ENCODE measurements around the gene C12orf43.

Gene C12orf43

GRCh38 chr12:120972870-120973543 is 43.3 kb downstream of the C12orf43 start:
- no peak for DNase-seq

DNA sequence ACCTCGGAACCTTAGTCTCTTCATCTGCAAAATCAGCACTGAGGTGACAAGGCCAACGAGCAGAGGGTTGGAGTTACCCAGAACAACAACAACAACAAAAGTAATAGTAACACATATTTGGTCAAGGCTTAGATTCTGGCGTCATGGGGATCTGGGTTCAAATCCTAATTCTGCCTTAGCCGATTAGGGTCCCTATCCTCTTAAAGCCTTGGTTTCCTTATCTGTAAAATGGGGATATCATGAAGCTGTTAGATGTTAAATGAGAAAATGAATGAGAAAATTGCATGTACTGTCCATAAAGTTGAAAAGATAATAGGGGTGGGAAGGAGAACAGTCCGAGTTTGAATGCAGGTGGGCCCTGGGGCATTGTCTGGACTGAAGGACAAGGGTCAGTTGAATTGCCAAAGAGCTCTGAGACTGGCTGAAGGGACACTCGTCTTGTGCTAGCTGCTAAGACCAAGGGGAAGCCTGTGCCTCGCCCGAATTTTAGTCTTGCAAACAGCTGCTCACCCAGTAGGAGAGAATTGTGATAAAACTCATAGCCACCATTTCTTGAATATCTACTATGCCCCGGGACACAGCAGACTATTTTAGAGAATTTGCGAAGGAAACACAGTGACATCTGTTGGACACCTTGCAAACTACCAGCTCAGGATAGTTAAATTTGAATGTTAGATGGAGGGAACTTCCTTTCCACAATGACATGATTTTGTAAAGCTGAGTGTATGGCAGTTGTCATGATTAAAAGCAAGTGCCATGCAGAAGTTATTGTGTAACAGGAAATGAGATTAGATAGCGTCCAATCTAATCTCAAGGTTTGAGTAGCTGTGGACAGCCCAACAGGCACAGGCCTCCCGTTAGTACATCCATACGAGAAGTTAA is 44.7 kb downstream of the C12orf43 start:
- DNase-seq = no peak

DNA sequence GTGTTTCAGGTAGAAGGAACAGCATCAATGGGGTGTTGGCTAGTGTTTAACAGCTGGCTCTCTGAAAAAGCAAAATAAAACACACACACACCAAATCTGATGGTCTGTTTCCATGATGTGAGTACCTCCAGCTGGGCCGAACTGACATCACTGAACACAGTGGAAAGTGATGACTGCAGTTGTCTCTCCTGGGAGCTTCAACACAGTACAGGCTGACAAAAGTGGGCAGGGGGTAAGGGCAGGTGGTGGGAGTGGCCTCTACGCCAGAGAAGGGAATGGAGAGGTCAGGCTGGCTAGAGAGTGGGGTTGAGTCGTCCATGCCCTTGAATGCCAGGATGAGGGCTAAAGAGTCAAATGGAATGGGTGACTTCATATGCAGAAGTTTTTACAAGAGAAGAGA is 46.0 kb downstream of the C12orf43 start:
- no peak for DNase-seq

DNA sequence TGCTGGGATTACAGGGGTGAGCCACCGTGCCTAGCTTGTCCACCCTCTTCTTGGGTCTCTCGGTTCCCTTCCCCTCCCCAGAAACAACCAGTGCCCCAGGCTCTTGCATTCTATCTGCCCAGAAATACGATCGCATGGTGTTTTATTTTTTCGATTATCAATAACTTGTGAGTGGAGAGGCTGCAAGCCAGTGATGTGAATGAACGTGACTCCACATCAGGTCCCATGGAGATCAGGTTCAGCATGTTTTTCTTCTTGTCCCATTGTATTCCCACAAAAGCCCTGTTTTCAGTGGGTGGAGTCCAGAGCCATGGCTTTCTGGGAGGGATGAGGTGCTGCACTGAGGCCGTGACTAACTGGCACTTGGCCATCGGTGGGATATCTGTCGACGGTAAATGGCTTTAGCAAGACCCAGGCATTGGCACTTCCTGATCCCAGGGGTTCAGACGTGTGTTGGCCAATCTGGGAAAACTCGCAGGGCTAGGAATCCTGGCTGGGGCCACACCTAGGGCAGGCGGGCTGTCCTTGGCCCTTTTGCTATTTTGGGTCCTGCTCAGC is 50.7 kb downstream of the C12orf43 start:
- DNase-seq = no peak

- no peak for DNase-seq
Measured at GRCh38 chr12:120964298-120964697, 52.0 kb downstream of the C12orf43 start.

DNA sequence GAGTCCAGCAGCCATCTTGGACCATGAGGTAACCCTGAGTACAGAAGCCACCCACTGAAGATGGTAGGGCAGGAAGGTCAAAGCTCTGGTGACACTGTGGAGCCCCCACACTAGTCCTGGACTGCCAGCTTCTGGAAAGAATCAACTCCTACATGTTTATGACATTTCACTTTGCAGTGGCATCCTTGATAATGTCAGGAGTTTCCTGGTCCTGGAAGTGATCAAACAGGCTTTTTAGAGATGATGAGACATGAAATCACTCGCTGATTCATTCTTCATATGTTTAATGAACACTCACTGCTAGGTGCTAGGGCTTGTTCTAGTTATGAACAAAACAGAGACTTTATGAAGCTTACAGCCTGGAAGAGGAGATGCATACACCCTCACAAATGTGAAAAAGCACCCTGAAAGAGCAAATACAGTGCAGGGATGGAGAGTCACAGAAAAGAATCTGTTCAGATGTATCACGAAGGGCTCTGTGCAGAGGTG is 53.7 kb downstream of the C12orf43 start:
- DNase-seq = no peak

GRCh38 chr12:120961604-120962531 is 54.4 kb downstream of the C12orf43 start:
- no peak for DNase-seq

DNA sequence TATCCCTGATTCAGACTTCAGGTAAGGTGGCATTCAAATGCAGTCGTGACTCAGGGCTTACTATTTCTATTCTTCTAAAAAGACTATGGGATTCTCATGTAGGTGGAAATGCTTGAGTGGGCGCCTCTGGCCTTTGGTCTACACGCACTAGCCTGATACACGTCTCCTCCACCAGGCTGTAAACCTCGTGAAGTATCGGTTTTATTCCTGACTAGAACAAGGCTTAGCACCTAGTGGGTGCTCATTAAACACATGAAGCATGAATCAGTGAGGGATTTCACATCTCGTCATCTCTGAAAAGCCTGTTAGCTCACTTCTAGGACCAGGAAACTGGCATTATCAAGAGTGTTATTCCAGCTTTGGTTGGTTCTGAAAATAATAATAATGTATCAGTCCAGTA is 55.6 kb downstream of the C12orf43 start:
- DNase-seq = no peak

DNA sequence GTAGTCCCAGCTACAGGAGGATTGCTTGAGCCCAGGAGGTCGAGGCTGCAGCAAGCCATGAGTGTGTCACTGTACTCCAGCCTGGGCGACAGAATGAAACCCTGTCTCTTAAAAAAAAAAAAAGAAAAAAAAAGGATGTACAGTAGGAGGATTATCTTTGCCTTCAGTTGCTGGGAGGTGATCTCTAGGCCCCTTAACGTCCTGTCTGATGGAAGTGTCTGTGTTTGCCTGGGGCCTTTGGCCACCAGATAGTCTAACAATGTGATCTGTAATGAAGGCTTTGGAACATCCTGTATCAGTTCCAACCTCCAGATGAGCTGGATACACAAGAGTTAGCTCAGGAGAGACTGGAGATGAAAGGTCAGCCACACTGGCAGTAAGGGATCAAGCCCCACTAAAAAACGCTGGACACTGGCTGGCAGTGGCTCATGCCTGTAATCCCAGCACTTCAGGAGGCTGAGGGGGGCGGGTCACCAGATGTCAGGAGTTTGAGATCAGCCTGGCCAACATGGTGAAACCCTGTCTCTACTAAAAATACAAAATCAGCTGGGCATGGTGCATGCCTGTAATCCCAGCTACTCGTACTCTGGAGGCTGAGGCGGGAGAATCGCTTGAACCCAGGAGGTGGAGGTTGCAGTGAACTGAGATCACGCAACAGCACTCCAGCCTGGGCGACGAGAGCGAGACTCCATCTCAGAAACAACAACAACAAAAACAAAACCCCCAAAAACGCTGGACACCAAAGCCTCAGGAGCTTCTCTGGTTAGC is 57.0 kb downstream of the C12orf43 start:
- no peak for DNase-seq

DNA sequence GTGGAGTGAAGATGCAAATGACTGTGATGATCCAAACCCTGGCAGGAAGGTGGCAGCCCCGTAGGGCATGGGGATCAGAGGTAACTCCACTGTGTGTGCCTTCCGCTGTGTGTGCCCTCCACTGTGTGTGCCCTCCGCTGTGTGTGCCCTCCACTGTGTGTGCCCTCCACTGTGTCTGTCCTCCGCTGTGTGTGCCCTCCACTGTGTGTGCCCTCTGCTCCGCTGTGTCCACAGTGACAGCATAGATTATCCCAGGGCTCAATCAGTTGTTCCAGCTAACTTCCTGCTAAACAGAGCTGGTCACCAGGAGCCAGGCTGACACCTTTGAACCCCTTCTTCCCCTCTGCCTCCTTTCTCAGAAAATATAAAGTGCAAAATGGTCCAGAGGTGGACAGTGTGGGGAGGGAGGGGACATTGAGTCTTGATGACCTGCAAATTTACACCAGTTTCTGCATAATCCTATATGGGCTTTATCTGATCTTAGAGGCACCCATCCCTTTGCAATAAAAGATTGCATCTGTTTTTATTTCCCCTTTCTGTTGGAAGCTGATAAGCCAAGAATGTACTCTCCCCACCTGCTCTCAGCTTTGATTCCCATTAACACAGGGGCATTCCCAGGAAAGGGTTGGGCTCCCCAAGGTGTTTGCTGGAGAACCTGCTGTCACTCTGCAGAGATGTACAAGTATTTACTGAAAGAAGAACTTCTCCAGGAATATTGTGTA is 59.5 kb downstream of the C12orf43 start:
- DNase-seq = no peak

GRCh38 chr12:120955232-120955631 is 61.1 kb downstream of the C12orf43 start:
- no peak for DNase-seq

DNA sequence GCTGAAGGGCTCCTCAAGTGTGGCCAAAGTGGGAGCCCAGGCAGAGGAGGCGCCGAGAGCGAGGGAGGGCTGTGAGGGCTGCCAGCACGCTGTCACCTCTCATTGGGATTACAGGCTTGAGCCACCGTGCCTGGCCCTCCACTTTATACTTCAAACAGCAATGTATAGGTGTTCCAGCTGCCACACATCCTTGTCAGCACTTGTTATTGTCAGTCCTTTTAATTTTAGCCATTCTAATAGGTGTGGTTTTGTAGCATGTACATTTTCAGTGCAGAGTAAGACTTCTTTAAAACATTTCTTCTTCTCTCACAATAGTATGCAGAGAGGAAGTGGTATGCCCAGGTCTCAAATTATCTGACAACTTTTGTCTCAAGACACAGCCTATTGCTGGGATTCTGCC is 65.5 kb downstream of the C12orf43 start:
- no peak for DNase-seq
